Keratinocyte (primary cell): ENCODE results near the gene DNPH1. TPM values are rescaled to one million over a fixed set of nuclear protein-coding genes. Genes with fewer than 3 reads are reported as not detected.

ENCODE experiments used
- DNase-seq: peaks from one replicate; pipeline ENCODE4 v3.0.0-alpha.2; 2011; ENCODE audit warnings: low read depth, missing footprints, low spot score
- FAIRE-seq: peaks from 2 replicates; lab custom pipeline; 2011; peaks lifted over from hg19 to GRCh38; lab: Jason Lieb, UNC
- H2AFZ ChIP-seq: 2 replicates; pipeline ENCODE4 v1.6.0; 2012; ENCODE audit warnings: low read length, control low read depth, inconsistent platforms; ENCODE audit not compliant: control insufficient read depth
- H3K27ac ChIP-seq: 2 replicates; pipeline ENCODE4 v1.5.1; 2011; ENCODE audit warnings: low read length; ENCODE audit not compliant: control insufficient read depth, insufficient read depth
- H3K27me3 ChIP-seq: 3 replicates; pipeline ENCODE4 v1.6.0; 2011; ENCODE audit warnings: low read length; ENCODE audit not compliant: control insufficient read depth, insufficient read depth; ENCODE audit errors: extremely low read depth
- H3K36me3 ChIP-seq, 2 experiments: 2 replicates in 1 of 2; 3 replicates in 1 of 2; pipeline ENCODE4 v1.5.1; 2011; ENCODE audit warnings: low read length in 2 of 2, mild to moderate bottlenecking in 1 of 2; ENCODE audit not compliant: control insufficient read depth in 2 of 2, insufficient read depth in 2 of 2; ENCODE audit errors: extremely low read depth in 1 of 2
- H3K4me1 ChIP-seq: 3 replicates; pipeline ENCODE4 v1.5.1; 2011; ENCODE audit warnings: low read length; ENCODE audit not compliant: control insufficient read depth, insufficient read depth; ENCODE audit errors: extremely low read depth
- H3K4me2 ChIP-seq: 3 replicates; pipeline ENCODE4 v1.6.0; 2011; ENCODE audit warnings: low read depth, low read length; ENCODE audit not compliant: control insufficient read depth, insufficient read depth; ENCODE audit errors: extremely low read depth
- H3K4me3 ChIP-seq, 3 experiments: fragments of 200-600 bp in 1 of 3; sonication (generic) in 1 of 3; 2 replicates in 2 of 3; 3 replicates in 1 of 3; pipeline ENCODE4 v1.5.1; 2011 to 2016; ENCODE audit warnings: low read length in 3 of 3, mild to moderate bottlenecking in 3 of 3, control low read depth in 2 of 3, inconsistent platforms in 1 of 3, low read depth in 1 of 3, mixed read lengths in 1 of 3, mixed run types in 1 of 3, moderate library complexity in 1 of 3; ENCODE audit not compliant: control insufficient read depth in 2 of 3, insufficient read depth in 2 of 3; ENCODE audit errors: extremely low read depth in 1 of 3
- H3K79me2 ChIP-seq: 2 replicates; pipeline ENCODE4 v1.6.0; 2012; ENCODE audit warnings: low read length; ENCODE audit not compliant: control insufficient read depth, insufficient read depth
- H3K9ac ChIP-seq: 3 replicates; pipeline ENCODE4 v1.6.0; 2011; ENCODE audit warnings: low read length; ENCODE audit not compliant: control insufficient read depth, insufficient read depth; ENCODE audit errors: extremely low read depth
- H3K9me1 ChIP-seq: 3 replicates; pipeline ENCODE4 v1.6.0; 2011; ENCODE audit warnings: low read length; ENCODE audit not compliant: control insufficient read depth, insufficient read depth; ENCODE audit errors: extremely low read depth
- H3K9me3 ChIP-seq: 2 replicates; pipeline ENCODE4 v1.5.1; 2012; ENCODE audit warnings: low read depth, low read length; ENCODE audit not compliant: control insufficient read depth
- H4K20me1 ChIP-seq: 3 replicates; pipeline ENCODE4 v1.6.0; 2011; ENCODE audit warnings: low read length; ENCODE audit not compliant: control insufficient read depth, insufficient read depth; ENCODE audit errors: extremely low read depth
- CTCF ChIP-seq, 3 experiments: IDR thresholded peaks in 1 of 3; conservative IDR thresholded peaks in 1 of 3; optimal IDR thresholded peaks in 1 of 3; 2 replicates in 2 of 3; 3 replicates in 1 of 3; pipeline versions ENCODE3 to v1.5.1; 2011; ENCODE audit warnings: low read length in 3 of 3, mild to moderate bottlenecking in 3 of 3, moderate library complexity in 2 of 3, control low read depth in 1 of 3, inconsistent platforms in 1 of 3; ENCODE audit not compliant: insufficient read depth in 2 of 3; ENCODE audit errors: extremely low read depth in 1 of 3
- EZH2 ChIP-seq: IDR thresholded peaks from one replicate; pipeline ENCODE4 v1.6.1; 2012; ENCODE audit warnings: inconsistent platforms, mild to moderate bottlenecking, low read length, moderate library complexity
- dilution Hi-C: fragments of 300-500 bp; cut with MboI; formaldehyde crosslinking; loops from one replicate; pipeline ENCODE4 v1.7.0; 2020; ENCODE audit warnings: low sequenced_read_pairs; ENCODE audit not compliant: extremely low pct_ligation_motif_present
- polyA plus RNA-seq, 5 experiments: library from polyadenylated mRNA; depleted of rRNA in 3 of 5; stranded (reverse) in 3 of 5; stranded (forward) in 1 of 5; unstranded in 1 of 5; fragments of >200 nt; gene quantifications; 1 replicate in 1 of 5; 2 replicates in 3 of 5; 3 replicates in 1 of 5; pipeline versions ENCODE4 v1.2.1 to v1.2.3, GENCODE V29; 2011 to 2012; ENCODE audit warnings: missing spikeins in 2 of 5, low read depth in 1 of 5, low replicate concordance in 1 of 5

The DNPH1 gene
- polyA plus RNA-seq, 1 donor (not counting 4 experiments of a cell fraction or from before 2014, with no cell fraction given), result 73.9 TPM

GRCh38 chr6:43176423-43176786 is 52.9 kb downstream of the DNPH1 start:
- Histone ChIP-seq H3K36me3 (peaks cover 30 to 34% of the 10 kb centered on the region in 2 experiments), H2AFZ (no peak overlapping the region), H3K4me1 (peaks cover 23% of the 10 kb centered on the region), H3K9ac (no peak overlapping the region), H3K4me3 (no peak overlapping the region), H3K9me3 (no peaks in the 10 kb centered on the region), H3K79me2 (peaks cover 36% of the 10 kb centered on the region), H4K20me1 (peaks cover 3% of the 10 kb centered on the region), H3K9me1 (no peaks in the 10 kb centered on the region), H3K27me3 (no peaks in the 10 kb centered on the region), H3K4me2 (no peak overlapping the region), H3K27ac (no peak overlapping the region)
- FAIRE-seq (no peak), DNase-seq (no peak)
- dilution Hi-C loops, result no loop called here
- TF ChIP-seq EZH2 (no peak), CTCF (optimal IDR thresholded peaks at IDR 0.05 in 1 of 3, IDR thresholded peaks at IDR 0.05 in 1 of 3, conservative IDR thresholded peaks at IDR 0.05 in 1 of 3; ENCODE audit: extremely low read depth in 1 of 3, insufficient read depth in 2 of 3, low read length in 3 of 3) (no peak)

- Histone ChIP-seq H3K9me3 (no peaks in the 10 kb centered on the region), H3K27ac (no peak overlapping the region), H3K9me1 (no peaks in the 10 kb centered on the region), H3K36me3 (peaks cover 30 to 34% of the 10 kb centered on the region in 2 experiments), H3K9ac (no peak overlapping the region), H3K27me3 (no peaks in the 10 kb centered on the region), H3K4me1 (peaks cover 23% of the 10 kb centered on the region), H3K79me2 (peaks cover 37% of the 10 kb centered on the region), H3K4me2 (no peak overlapping the region), H3K4me3 (no peak overlapping the region), H4K20me1 (peaks cover 3% of the 10 kb centered on the region), H2AFZ (no peak overlapping the region)
- dilution Hi-C loops, result no loop called here
- DNase-seq (no peak), FAIRE-seq (no peak)
- TF ChIP-seq EZH2, result no peak
- no peak for TF ChIP-seq CTCF (optimal IDR thresholded peaks at IDR 0.05 in 1 of 3, IDR thresholded peaks at IDR 0.05 in 1 of 3, conservative IDR thresholded peaks at IDR 0.05 in 1 of 3; ENCODE audit: extremely low read depth in 1 of 3, insufficient read depth in 2 of 3, low read length in 3 of 3)
These were observed 53.4 kb downstream of the DNPH1 start for GRCh38 chr6:43175676-43176422.

Other genes with a start within 250 kb of the DNPH1 start
- gene PPP2R5D, start 244.9 kb downstream of the DNPH1 start, polyA plus RNA-seq, result 44.4 to 59.9 TPM (median 49.6 TPM) in 3 replicates
- 62.4 to 76.1 TPM (median 69.2 TPM) in 3 replicates for gene MEA1, start 215.5 kb downstream of the DNPH1 start, polyA plus RNA-seq
- 22.4 to 30.3 TPM (median 24.8 TPM) in 3 replicates for gene KLHDC3, start 215.2 kb downstream of the DNPH1 start, polyA plus RNA-seq
- gene RRP36, start 207.9 kb downstream of the DNPH1 start, polyA plus RNA-seq, result 57.1 to 101 TPM (median 67.5 TPM) in 3 replicates
- 8.1 to 15.0 TPM (median 10.4 TPM) in 3 replicates for gene CUL7, start 175.6 kb downstream of the DNPH1 start, polyA plus RNA-seq
- 25.6 to 36.0 TPM (median 27.4 TPM) in 3 replicates for gene MRPL2, start 170.0 kb downstream of the DNPH1 start, polyA plus RNA-seq
- gene KLC4, start 169.8 kb downstream of the DNPH1 start, polyA plus RNA-seq, result 8.3 to 15.2 TPM (median 8.8 TPM) in 3 replicates
- gene PTK7, start 153.2 kb downstream of the DNPH1 start, polyA plus RNA-seq, result 58.8 to 88.8 TPM (median 81.0 TPM) in 3 replicates
- gene SRF, start 58.2 kb downstream of the DNPH1 start, polyA plus RNA-seq, result 26.0 to 39.2 TPM (median 28.5 TPM) in 3 replicates
- gene CUL9, start 47.3 kb downstream of the DNPH1 start, polyA plus RNA-seq, result 19.0 to 23.0 TPM (median 21.6 TPM) in 3 replicates
- gene TTBK1, start 14.0 kb upstream of the DNPH1 start, polyA plus RNA-seq, result not detected in 3 replicates
- not detected in 3 replicates for gene SLC22A7, start 68.8 kb upstream of the DNPH1 start, polyA plus RNA-seq
- 0.08 to 0.67 TPM (median 0.26 TPM) in 3 replicates for gene CRIP3, start 79.3 kb upstream of the DNPH1 start, polyA plus RNA-seq
- 11.4 to 15.9 TPM (median 14.6 TPM) in 3 replicates for gene ZNF318, start 140.2 kb upstream of the DNPH1 start, polyA plus RNA-seq
- gene ABCC10, start 198.1 kb upstream of the DNPH1 start, polyA plus RNA-seq, result 17.9 to 30.1 TPM (median 23.0 TPM) in 3 replicates
- 19.8 to 32.2 TPM (median 31.6 TPM) in 3 replicates for gene DLK2, start 226.1 kb upstream of the DNPH1 start, polyA plus RNA-seq
- gene TJAP1, start 248.1 kb upstream of the DNPH1 start, polyA plus RNA-seq, result 17.2 to 45.5 TPM (median 23.3 TPM) in 3 replicates